Skeletal muscle satellite cell (primary cell): ENCODE data around the gene LEFTY1.

Experiments
- H3K27me3 ChIP-seq: 2 replicates; pipeline ENCODE4 v1.7.0; 2013; ENCODE audit warnings: low read length; ENCODE audit not compliant: control insufficient read depth, insufficient read depth
- H3K36me3 ChIP-seq: 2 replicates; pipeline ENCODE4 v1.7.0; 2013; ENCODE audit warnings: mild to moderate bottlenecking, control low read depth, low read length; ENCODE audit not compliant: insufficient read depth
- H3K4me1 ChIP-seq: 2 replicates; pipeline ENCODE4 v1.7.0; 2013; ENCODE audit warnings: low read length; ENCODE audit not compliant: control insufficient read depth, insufficient read depth
- H3K4me2 ChIP-seq: 2 replicates; pipeline ENCODE4 v1.7.0; 2013; ENCODE audit warnings: mild to moderate bottlenecking, low read length
- H3K4me3 ChIP-seq: 2 replicates; pipeline ENCODE4 v1.7.0; 2013; ENCODE audit warnings: low read length
- H3K9ac ChIP-seq: 2 replicates; pipeline ENCODE4 v1.7.0; 2013; ENCODE audit warnings: mild to moderate bottlenecking, low read depth, low read length, moderate library complexity
- H3K9me3 ChIP-seq: replicated peaks from 2 replicates; pipeline ENCODE4 v1.7.0; 2013; ENCODE audit warnings: mild to moderate bottlenecking, control low read depth, low read length

Gene LEFTY1

GRCh38 chr1:225849925-225850324, 39.0 kb downstream of the LEFTY1 start:
- Histone ChIP-seq H3K9me3 (no peaks in the 10 kb centered on the region), H3K4me2 (no peak overlapping the region), H3K4me3 (no peak overlapping the region), H3K9ac (no peak overlapping the region), H3K27me3 (no peaks in the 10 kb centered on the region), H3K36me3 (peaks cover 34% of the 10 kb centered on the region), H3K4me1 (peaks cover 2% of the 10 kb centered on the region)

GRCh38 chr1:225848030-225848955, 40.7 kb downstream of the LEFTY1 start:
- Histone ChIP-seq H3K36me3 (peaks cover 20% of the 10 kb centered on the region), H3K4me3 (no peak overlapping the region), H3K9ac (no peak overlapping the region), H3K4me1 (peaks cover 2% of the 10 kb centered on the region), H3K9me3 (no peaks in the 10 kb centered on the region), H3K27me3 (no peaks in the 10 kb centered on the region), H3K4me2 (no peak overlapping the region)

- no peaks in the 10 kb centered on the region for H3K9me3 ChIP-seq
- no peak overlapping the region for H3K4me3 ChIP-seq
- no peak overlapping the region for H3K9ac ChIP-seq
- no peaks in the 10 kb centered on the region for H3K27me3 ChIP-seq
- H3K36me3 ChIP-seq: peaks cover 16% of the 10 kb centered on the region
- H3K4me2 ChIP-seq: no peak overlapping the region
- peaks cover 2% of the 10 kb centered on the region for H3K4me1 ChIP-seq
Measured at GRCh38 chr1:225847610-225848009, 41.3 kb downstream of the LEFTY1 start.

DNA sequence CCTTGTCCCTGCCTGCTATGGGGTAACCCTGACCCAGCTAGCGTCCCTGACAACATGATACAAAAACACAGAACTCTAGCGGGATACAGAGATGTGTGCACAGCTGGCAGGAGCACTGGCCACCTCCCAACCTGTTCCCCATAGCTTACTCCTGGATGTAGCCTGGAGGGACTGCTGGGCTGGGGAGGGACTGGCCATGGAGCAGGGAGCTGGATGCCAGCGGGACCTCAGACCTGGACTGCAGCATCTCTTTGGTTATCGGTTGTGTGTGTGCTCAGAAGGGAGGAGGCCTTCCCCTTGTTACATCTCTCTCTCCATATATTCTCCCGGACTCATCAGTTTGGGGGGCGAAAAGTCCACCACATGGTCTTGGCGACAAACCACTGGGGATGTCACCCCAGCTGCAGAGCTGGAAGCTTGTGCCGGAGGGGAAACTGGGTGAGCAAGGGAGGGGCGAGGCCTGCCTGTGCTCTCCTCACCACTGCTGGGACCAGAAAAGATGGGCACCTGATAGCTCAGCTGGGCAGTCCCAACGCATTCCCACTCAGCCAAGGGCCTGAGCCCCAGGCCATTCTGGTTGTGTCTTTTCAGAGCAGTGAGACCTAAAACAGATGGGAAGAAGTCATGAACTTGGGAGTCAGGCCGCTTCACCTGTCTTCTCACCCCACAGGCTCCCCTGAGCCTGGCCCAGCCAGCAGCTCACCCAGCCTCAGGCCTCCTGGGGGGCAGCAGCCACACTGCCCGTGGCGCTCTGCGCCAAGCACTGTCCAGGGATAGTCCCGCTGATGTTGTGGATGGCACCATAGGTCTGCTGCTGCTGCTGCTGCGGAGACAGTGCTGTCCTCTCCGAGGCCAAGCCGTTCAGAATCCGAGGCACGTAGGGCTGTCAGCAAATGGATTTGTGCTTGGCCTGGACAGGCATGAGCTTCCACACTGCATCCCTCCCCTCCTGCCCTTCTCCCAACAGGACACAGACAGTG, 42.3 kb downstream of the LEFTY1 start:
- Histone ChIP-seq H3K4me2 (no peak overlapping the region), H3K9me3 (no peaks in the 10 kb centered on the region), H3K4me1 (peaks cover 2% of the 10 kb centered on the region), H3K27me3 (no peaks in the 10 kb centered on the region), H3K9ac (no peak overlapping the region), H3K36me3 (peaks cover 20% of the 10 kb centered on the region), H3K4me3 (no peak overlapping the region)

DNA sequence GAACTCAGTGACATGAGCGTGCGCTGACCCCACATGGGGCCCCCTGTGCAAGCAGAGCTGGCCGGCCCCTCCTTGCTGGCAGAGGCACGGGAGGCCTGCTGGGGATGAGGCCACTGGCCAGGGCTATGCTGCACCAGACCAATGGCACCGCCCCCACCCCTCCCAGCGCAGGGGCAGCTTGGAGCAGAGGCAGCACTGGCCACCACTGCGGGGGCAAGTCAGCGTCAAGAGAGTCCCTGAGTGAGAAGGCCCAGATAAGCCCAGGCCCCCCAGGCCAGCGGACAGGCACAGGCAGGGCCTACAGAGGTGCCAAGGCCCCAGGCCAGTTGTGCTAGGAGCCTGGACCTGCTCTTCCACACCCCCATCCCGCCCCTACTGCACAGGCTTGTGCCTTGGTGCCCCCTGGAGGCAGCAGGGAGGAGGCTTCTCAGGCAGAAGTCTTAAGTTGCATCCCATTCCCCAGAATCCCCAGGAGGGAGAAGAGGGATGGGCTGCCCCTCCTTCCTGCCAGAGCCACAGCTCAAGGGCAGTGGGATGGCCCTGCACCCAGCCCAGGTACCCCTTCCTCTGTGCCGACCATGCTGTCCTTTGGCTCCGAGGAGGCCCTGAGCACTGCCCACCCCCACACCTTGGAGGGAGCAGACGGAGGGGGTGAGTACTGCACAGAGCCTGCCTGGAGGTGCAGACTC, 43.2 kb downstream of the LEFTY1 start:
- Histone ChIP-seq H3K36me3 (peaks cover 20% of the 10 kb centered on the region), H3K4me2 (no peak overlapping the region), H3K27me3 (no peaks in the 10 kb centered on the region), H3K9ac (no peak overlapping the region), H3K9me3 (no peaks in the 10 kb centered on the region), H3K4me1 (peaks cover 2% of the 10 kb centered on the region), H3K4me3 (no peak overlapping the region)

GRCh38 chr1:225845097-225845496, 43.8 kb downstream of the LEFTY1 start:
- no peak overlapping the region for H3K4me3 ChIP-seq
- no peak overlapping the region for H3K4me2 ChIP-seq
- no peaks in the 10 kb centered on the region for H3K9me3 ChIP-seq
- H3K9ac ChIP-seq: no peak overlapping the region
- peaks cover 20% of the 10 kb centered on the region for H3K36me3 ChIP-seq
- no peaks in the 10 kb centered on the region for H3K27me3 ChIP-seq
- peaks cover 2% of the 10 kb centered on the region for H3K4me1 ChIP-seq

DNA sequence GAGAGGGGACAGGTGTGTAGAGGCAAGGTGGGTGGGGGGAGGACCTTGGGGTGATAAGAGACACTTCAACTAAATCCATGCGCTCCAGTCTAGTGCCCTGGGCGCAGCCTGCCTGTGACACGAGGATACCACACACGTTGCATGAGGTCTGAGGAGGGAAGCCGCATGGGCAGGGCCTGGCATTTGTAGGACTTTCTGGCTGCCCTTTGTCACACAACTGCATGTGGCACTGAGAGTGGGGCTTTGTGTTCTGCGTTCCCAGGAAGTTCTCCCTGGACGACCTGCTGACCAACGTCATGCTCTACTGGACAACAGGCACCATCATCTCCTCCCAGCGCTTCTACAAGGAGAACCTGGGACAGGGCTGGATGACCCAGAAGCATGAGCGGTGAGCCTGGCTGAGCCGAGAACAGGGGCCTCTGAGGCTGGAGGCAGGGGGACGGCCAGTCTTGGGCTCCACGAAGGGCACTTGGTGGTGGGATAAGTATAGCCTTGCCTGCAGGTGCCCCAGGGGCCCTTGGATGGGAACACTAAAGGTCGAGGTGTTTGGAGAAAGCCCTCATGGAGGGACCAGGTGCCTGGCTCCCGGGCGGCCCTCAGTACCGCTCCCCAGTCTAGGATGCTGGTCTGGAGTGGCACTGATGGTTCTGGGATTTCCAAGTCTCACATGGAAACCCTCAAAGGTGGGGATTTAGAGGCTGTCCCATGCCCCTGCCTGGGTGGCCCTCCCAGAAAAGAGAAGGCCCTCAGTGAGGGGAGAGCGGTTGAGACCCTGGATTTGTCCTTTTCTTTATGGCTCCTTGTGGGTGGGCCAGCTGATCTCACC, 44.5 kb downstream of the LEFTY1 start:
- Histone ChIP-seq H3K4me2 (no peak overlapping the region), H3K36me3 (peaks cover 21% of the 10 kb centered on the region), H3K9ac (no peak overlapping the region), H3K27me3 (no peaks in the 10 kb centered on the region), H3K4me1 (peaks cover 2% of the 10 kb centered on the region), H3K4me3 (no peak overlapping the region), H3K9me3 (no peaks in the 10 kb centered on the region)

GRCh38 chr1:225843426-225843795, 45.5 kb downstream of the LEFTY1 start:
- no peak overlapping the region for H3K4me2 ChIP-seq
- H3K9me3 ChIP-seq: no peaks in the 10 kb centered on the region
- H3K4me1 ChIP-seq: no peaks in the 10 kb centered on the region
- no peak overlapping the region for H3K9ac ChIP-seq
- H3K36me3 ChIP-seq: peaks cover 26% of the 10 kb centered on the region
- H3K27me3 ChIP-seq: no peaks in the 10 kb centered on the region
- H3K4me3 ChIP-seq: no peak overlapping the region

- Histone ChIP-seq H3K4me1 (no peaks in the 10 kb centered on the region), H3K4me3 (no peak overlapping the region), H3K36me3 (peaks cover 26% of the 10 kb centered on the region)
Measured at GRCh38 chr1:225842788-225843425, 46.0 kb downstream of the LEFTY1 start.

GRCh38 chr1:225842074-225842473, 46.9 kb downstream of the LEFTY1 start:
- Histone ChIP-seq H3K27me3 (no peaks in the 10 kb centered on the region), H3K4me2 (no peak overlapping the region), H3K4me3 (no peak overlapping the region), H3K9ac (no peak overlapping the region), H3K4me1 (no peaks in the 10 kb centered on the region), H3K36me3 (peaks cover 26% of the 10 kb centered on the region), H3K9me3 (no peaks in the 10 kb centered on the region)

More at GRCh38 chr1:225842788-225843425, 46.0 kb downstream of the LEFTY1 start:
- H3K9ac ChIP-seq: no peak overlapping the region
- no peaks in the 10 kb centered on the region for H3K27me3 ChIP-seq
- no peak overlapping the region for H3K4me2 ChIP-seq
- no peaks in the 10 kb centered on the region for H3K9me3 ChIP-seq
